RCC 7860 (cell line): ENCODE results near the gene HNF1B.
A peak's percentile ranks its signal among the peaks of the same experiment; 100 is the strongest.

Source experiments
- DNase-seq: peaks from one replicate; pipeline ENCODE4 v3.0.0-alpha.2; 2015; ENCODE audit warnings: low spot score
- FAIRE-seq: peaks from 2 replicates; lab custom pipeline; 2012; peaks lifted over from hg19 to GRCh38; lab: Jason Lieb, UNC

Gene HNF1B

DNA sequence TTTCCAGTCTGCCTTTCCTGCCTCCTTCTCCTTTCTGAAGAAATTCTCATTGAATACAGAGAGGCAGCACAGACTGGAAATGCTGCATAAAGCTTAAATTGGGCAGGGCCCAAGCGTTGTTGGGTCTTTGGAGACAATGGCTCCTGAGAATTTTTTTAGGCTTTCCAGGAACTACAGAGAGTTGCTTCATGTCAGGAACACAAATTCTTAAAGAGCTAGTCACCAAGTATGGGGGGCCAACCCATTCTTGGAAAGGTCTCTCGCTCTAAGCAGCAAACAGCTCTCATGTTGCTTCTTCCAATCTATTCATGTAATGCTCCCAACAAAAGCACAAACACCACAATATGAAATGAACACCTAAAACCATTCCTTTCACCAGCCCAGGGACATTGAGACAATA, 6.9 kb downstream of the HNF1B start:
- FAIRE-seq, result no peak
- no peak for DNase-seq

DNA sequence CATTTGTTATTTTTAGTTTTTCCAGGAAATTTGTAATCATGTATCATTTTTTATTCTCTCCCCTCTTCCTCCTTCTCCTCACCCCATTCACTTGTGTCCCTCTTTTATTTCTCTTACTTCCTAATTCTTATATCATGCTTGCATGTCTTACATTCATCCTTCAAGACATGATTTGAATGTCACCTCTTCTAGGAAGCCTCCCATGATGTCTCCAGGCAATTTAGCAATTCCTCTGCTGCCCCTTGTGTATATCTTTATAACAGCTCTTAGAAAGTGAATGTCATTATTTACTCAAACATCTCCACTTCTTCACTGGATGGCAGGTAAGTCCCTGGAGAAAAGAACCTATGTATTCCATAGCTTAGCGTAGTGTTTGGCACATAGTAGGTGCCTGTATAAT, 7.8 kb downstream of the HNF1B start:
- no peak for FAIRE-seq

DNA sequence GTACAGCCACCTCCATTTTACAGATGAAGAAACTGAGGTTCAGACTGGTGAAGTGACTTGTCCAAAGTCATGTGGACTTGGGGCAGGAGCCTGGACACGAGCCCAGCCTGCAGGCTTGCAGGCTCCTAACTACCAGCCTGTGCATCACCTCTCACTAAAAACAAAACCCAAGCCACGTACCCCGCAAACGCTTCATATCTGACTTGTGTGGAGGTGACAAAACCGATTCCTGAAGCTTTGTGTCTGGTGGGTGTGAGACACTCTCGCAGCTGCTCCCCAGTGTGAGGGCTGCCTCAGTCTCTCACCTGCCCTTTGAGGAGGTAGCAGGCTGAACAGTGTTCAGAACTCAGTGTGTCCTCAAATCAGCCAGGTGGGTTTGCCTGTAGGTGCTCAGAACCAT, 8.4 kb downstream of the HNF1B start:
- no peak for DNase-seq
- no peak for FAIRE-seq

More for the DNA sequence above, 7.8 kb downstream of the HNF1B start:
- DNase-seq, result no peak

DNA sequence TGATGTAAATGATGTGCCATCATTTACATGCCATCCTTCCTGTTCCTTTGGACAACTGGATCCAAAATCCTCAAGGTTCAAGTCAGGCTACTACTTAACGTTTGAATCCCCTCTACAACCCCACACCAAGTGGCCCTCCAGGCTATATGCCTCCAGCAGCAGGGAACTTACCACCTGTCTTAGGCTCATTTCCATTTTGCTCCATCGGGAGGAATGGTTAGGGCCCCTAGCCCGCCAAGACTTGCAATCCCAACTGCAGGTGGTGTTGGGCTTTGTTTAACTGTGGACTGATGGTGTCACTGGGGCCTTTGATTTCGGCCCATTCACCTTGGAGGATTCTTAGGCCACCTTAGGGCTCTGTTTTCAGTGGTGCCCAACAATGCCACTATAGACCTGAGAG, 9.7 kb downstream of the HNF1B start:
- FAIRE-seq (no peak), DNase-seq (no peak)

DNA sequence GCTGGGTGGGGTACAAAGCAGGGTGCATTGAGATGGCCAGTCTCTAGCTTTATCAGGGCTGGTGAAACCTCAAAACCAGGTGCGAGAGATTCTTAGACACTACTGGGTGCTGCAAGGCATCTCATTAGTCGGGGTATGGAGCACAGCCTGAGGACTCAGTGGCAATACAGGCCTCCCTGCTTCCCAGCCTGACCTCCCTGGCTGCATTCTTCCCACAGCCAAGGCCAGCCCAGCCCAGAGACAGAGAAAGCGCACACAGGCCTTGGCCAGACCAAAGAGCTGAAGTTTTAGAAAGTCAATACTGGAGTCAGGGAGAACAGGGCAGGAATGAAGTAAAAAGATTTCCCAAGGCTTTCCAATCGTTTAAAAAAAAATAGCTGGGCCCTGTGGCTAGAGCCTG, 12.5 kb downstream of the HNF1B start:
- DNase-seq, result no peak
- no peak for FAIRE-seq

DNA sequence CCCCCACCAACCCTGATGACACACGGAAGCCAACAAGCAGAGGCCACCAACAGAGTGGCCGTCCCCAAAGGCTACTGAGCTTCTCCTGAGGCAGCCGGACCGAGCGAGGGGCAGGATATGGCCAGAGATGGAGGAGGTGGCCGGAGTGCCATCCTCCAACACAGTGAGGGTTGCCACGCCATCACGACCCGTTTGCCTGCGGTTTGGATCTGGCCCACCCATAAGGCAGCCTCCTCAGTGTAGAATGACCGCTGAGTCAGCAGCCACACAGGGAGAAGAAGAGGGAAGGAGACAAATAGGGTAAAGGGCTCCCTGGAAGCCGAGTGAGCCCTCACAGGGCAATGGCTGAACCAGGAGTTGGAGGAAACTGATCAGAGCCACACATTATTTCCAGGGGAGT, 13.8 kb downstream of the HNF1B start:
- no peak for FAIRE-seq

DNA sequence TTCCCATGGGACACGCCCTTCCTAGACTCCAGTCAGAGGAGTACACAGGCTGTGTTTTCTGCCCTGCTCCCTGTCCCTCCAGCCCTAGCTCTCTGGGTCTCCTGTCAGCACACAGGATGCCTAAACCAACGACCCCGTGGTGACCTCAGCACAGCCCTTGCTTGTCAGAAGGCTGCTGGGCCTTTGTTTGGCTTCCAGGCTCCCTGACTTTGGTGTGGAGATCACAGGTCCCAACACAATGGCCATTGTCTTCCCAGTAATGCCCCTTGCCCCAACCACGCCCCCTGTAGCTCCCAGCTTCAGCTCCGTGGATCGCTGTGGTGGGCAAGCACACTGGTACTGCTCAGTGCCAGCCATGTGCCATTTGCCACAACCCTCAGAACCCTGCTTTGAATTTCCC, 15.0 kb downstream of the HNF1B start:
- FAIRE-seq, result no peak

More for the DNA sequence above, 13.8 kb downstream of the HNF1B start:
- no peak for DNase-seq

DNA sequence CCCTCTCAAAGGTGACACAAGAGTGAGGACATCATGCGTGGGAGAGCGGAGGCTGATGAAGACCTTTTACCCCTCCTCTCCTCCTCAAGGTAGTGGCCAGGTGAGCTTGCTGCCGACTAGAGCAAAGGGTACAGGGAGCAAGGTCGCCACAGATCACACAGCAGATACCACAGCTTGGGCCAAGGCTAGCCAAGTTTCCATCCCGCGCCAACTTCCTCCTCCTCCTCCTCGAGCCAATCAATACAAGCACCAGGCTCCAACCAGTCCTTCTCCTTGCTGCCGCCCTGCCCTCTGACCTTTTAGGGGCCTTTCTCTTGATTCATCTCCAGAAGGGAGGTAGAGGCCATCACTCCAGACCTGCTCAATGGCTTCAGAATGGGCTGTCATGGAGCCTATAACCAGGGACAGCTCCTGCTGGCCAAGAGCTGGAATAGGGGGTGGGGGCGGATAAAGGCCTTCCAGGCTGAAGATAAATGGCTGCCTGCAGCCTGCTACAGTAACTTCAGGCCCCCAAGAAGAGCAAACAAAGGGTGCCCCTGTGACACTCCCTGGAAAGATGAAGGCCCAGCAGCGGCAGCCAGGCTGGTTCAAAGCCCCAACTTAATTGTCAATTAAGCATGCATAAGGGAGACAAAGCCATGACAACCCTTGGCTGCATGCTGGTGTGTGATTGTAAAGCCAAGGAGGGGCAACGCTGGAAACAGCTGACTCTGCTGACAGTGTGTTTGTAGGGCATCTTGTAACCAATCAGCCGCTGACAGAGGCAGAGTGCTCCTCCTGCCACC, 17.8 kb downstream of the HNF1B start:
- FAIRE-seq, result no peak
- DNase-seq, result no peak

More for the DNA sequence above, 15.0 kb downstream of the HNF1B start:
- DNase-seq, result no peak

DNA sequence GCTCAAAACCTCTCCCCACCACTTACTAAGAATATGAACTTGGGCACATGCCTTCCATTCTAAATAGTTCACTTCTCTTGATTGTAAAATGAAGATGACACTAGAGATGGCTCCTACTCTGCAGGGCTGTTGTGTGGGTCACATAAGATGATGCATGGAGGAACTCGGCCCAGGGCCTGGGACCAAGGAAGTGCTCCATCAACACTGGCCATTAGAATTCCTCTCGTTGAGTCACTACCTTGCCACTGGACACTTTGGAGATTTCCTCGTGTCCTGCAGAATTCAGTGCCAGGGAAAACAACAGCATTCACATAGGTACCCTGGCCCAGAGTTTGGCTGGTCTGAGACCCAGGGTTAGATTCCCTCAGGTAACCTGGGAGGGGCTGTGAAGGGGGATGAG, 18.6 kb downstream of the HNF1B start:
- DNase-seq, result no peak
- FAIRE-seq, result no peak

DNA sequence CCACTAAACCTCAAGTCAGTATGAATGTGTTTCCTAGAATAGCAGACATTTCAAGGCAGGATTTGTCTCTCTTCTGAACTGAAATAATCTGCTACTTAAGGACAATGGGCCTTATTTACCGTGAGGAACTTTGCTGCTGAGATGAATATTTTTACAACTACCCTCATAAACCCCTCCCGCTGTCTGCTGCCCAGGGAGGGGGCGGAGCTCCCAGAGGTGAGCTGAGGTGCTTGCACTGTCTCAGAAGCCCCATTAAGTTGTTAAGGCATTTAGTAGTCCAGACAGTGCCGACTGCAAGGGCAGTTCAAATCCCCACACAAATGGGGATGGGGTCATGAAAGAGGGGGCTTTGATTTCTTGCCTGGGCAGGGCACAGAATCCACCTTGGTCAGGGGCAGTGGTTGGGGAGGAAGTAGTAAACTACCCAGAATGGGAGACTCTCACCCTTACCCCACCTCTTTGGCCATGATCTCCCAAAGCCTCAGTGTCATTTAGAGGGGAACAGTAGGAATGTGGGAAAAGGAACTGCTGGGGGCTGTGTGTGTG, 19.2 kb downstream of the HNF1B start:
- DNase-seq (no peak), FAIRE-seq (no peak)

DNA sequence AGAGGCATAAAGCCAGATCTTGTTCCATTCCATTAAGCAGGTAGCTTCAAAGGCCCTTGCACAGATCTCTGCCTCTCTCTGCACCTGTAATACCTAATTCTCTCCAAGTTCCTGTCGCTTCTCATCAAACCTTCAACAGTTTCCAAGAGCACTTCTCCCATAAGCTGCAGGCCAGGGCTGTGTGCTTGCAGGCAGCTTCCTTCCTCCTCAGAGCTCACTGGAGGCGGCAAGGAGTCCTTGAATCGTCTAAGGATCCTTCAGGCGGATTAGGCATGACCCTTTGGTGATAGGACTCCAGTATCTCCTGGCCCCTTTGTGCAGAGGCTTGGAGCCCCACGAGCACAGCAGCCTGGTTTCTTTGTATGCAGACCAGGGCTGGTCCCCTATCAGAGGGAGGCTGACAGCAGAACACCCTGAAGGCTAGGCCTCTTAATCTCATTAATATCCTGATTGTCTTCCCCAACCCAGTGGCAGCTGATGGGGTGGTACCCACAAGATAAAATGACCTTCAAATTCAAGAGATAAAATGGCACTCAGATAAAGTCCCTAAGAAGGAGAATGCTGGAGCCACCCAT, 19.8 kb downstream of the HNF1B start:
- DNase-seq (no peak), FAIRE-seq (no peak)

DNA sequence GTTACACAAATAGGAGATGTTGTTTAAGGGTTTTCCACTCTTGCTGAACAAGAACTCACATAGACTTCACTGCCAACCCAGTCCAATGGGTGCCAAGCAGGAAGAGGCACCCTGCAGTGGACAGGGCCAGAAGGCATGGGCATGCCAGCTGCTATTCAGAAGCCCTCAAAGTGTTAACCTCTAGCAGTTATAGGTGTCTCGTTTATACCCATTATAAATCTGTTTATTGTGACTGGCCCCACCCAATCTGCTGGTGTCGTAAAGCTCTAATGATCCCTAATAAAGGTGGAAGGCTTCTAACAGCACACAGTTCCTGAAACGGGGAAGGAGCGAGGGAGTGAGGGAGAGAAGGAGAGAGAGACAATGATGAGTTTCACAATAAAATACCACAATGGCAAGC, 23.9 kb downstream of the HNF1B start:
- FAIRE-seq (no peak), DNase-seq (no peak)

DNA sequence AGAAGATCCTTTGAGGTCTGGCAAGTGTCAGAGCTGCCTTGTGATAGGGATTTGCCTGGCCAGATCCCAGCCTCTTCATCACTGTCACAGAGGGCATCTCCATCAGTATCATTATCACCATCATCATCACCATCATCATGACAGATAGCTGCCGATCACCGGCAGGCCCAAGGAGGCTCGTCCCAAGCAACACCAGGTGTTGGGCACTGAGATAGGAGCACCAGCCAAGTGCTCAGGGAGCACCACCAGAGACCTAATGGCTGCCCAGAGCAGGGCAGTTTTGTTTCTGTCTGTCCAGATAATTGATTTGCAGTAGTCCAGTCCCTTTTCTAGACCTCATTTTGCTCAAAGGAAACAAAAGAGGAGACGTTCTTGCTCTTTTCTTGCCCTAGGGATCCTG, 25.0 kb downstream of the HNF1B start:
- FAIRE-seq (no peak), DNase-seq (no peak)

DNA sequence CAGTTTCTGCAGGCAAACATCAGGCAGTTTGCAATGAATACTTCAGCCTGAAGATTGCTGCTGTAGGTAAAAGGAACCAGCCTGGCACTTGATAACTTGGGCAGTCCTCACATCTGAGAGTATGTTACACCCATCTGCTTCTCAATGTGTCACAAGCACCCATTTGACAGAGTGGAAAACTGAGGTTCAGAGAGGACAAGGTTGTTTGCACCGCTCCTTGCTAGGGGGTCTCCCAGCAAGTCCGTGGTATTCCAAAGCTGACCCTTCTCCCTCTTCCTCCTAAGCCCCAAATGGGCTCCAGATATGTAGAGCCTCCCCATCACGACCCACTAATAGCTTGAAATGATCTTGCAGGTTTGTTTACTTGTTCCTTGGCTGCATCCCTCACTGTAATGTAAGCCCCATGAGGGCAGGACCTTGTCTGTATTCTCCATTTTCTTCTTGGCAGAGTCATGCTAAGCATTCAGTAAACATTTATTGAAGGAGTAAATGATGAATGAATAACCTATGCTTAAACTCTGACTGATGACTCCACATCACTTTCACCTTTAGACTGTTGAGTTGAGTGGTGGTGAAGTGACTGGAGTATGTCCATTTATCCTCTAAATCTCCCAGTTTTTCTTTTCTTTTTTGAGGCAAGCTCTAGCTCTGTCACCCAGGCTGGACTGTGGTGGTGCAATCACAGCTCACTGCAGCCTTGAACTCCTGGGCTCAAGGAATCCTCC, 26.4 kb downstream of the HNF1B start:
- DNase-seq (no peak), FAIRE-seq (no peak)

DNA sequence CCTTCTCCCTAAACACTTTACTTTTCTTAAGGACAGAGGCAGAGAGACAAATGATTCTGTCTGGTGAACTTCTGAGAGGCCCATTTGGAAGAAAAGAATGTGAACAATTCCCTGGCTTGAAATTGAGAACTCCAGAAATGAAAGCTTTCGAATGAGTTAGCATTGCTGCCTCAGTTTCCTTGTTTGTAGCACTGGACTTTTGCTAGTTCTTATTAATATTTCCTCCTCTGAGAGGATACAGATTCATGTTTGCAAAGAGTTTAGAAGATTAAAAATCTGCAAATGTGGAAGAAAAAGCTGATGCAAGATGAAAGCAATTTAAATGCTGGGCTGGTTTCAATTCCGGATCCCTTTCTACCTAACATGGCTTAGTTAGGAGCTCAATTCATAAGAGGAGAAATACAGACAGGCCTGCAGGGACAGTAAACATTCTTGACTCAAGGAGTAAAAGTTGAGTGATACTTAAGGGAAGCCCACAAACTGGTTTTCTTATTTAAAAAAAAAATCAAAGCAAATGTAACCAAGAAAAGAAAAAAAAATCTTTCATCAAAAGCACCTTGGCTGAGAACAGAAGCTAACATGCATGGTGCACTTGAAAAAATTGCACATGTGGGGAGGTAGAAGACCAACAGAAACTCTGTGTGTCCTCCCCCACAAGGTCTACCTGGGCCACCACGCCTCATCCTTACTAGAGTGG, 27.1 kb downstream of the HNF1B start:
- DNase-seq (no peak), FAIRE-seq (no peak)

DNA sequence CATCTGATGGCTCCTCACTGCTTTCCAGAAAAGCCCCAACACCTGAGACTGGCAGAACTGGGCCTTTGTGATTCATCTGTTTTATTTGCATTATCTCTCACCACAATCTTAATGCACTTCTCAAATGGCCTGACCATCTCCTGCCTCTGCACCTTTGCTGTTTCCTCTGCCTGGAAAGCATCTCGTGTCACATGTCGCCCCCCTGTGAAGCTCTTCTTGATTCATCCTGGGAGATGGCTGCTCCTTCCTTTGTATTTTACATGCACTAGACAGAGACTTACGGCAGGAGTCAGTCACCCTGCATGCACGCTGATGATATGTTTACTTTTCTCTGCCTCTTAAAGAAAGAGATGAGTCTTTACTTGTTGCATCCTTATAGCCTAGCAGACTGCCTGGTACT, 30.0 kb downstream of the HNF1B start:
- no peak for DNase-seq
- FAIRE-seq, result no peak

DNA sequence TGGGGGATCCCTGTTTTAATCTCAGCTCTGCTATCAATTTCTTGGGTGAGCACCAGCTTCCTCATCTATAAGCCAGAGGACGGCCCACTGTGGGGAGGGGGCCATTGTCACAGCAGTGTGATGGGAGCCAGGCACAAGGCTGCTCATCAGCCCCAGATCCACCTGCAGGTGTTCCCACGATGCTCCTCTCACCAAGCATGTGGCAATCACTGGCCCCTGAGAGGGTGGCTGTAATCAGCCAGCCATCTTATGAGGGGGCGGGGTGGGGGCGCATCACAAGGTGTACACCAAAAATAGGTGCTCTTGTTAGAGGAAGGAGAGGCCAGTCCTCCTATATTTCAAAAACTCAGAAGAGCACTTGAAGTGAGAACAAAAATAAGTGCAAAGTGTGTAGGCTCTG, 31.2 kb downstream of the HNF1B start:
- no peak for FAIRE-seq
- DNase-seq, result no peak

DNA sequence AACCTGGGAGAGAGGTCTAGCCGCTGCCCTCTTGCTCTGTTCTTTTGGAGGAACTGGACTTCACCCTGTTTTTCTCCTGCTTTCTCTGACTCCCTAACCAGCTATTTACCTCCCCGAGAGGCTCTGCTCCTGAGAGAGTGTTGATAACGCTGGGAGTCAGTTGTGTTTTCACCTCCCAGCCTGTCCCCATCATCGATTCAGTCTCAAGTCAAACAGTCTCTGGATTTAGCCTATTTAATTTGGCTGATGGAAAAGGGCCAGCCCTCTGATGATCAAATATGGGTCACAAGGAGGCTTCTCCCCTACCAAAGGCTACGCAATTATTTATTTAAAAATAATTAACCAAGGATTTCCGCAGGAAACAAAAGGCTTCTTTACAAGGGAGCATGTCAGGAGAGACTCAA, 31.8 kb downstream of the HNF1B start:
- no peak for FAIRE-seq
- DNase-seq, result no peak

DNA sequence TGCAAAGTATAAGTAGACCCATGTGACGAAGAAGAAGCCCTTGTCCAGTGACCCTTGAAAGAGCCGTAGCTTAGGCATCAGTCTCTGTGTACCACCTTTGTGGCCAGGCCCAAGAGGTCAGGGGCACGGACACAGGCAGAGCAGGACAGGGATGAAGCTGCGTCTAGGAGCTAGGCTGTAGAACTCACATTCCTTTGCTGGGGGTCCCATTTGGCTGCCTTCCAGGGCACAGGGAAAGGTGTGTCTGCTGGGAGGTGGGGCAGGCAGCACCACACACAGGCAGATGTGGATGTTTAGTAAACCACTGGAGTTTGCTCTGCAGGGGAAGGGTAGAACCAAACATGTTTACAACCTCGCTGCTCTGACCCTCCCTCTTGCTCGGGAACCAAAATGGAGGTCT, 33.7 kb downstream of the HNF1B start:
- no peak for FAIRE-seq
- no peak for DNase-seq

DNA sequence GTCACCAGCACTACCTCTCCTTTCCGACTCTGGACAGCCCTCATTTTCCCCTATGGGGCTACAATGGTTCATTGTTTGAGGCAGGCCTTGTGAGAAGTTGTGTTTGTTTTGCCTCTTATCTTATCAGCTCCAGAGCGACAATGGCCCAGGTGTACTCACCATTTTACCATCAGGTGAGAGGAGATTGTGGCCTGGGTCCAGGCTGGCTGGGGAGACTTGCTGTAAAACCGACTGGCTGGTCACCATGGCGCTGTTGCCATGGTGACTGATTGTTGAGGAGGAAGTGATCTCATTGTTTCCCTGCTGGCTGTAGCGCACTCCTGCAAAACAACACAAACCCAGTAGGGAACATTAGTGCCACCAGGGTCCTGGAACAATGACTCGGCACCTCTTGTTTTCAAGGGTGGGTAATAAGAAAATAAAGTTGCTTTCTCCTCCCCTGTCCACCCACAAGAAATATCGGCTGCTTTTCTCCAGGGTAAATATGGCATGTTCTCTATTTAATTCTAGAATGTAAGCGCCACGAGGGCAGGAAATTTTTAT, 34.4 kb downstream of the HNF1B start:
- DNase-seq, result peak; percentile 65
- FAIRE-seq, result no peak

DNA sequence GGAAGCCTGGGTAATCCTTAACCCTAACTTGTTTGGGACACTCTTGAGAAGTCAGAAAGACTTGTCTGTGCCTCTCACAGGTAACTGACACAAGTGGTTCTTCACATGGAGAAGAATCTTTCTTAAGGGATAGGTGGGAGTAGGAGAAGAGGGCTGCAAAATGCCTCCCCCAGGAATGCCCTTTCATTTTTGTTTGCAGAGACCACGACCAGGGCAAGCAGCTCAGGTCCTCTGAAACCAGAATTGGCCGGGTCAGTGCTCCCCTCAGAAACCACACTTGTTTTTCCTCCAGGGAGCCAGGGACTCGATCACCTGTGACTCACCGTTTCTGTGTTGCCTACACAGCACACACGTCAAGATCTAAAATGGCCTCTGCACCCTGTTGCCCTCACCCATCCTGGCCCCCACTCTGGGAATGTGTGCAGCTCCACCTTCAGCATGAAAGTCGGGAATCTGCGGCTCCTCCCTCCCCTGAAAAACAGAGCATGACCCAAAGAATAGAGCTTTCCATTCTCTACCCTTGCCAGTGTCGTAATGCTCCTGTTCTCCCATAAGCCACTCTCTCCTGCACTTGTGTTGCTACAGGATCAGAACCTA, 36.1 kb downstream of the HNF1B start:
- FAIRE-seq (no peak), DNase-seq (peak; percentile 79)
